Sigmoid colon (tissue), 7 donors: Measurements from ENCODE around the gene NFIC. TPM values are rescaled to one million over a fixed set of nuclear protein-coding genes. Genes with fewer than 3 reads are reported as not detected.
A peak's percentile ranks its signal among the peaks of the same experiment; 100 is the strongest.

Source experiments
- DNase-seq: peaks from one replicate; pipeline ENCODE4 v3.0.0-alpha.2; 2019
- H3K27ac ChIP-seq, 4 donors: fragments of 200-600 bp; sonication (generic); one replicate each; pipeline ENCODE4 v1.5.1; 2016 to 2019; ENCODE audit warnings: mild to moderate bottlenecking in 1 of 4
- H3K27me3 ChIP-seq, 3 donors: fragments of 200-600 bp; sonication (generic); one replicate each; pipeline ENCODE4 v1.5.1; 2019; ENCODE audit warnings: mild to moderate bottlenecking in 1 of 3
- H3K36me3 ChIP-seq, 4 donors: fragments of 200-600 bp; sonication (generic); one replicate each; pipeline ENCODE4 v1.5.1; 2016 to 2019
- H3K4me1 ChIP-seq, 4 donors: fragments of 200-600 bp; sonication (generic); one replicate each; pipeline ENCODE4 v1.5.1; 2017 to 2019
- H3K4me3 ChIP-seq, 4 donors: fragments of 200-600 bp; sonication (generic); one replicate each; pipeline ENCODE4 v1.5.1; 2017 to 2019; ENCODE audit warnings: mild to moderate bottlenecking in 2 of 4, moderate library complexity in 1 of 4
- H3K9me3 ChIP-seq, 4 donors: fragments of 200-600 bp in 3 of 4; sonication (generic) in 3 of 4; one replicate each; pipeline versions ENCODE4 v1.5.1 to v1.6.1; 2013 to 2019
- EP300 ChIP-seq, 4 donors: sonication (generic); formaldehyde crosslinking; IDR thresholded peaks; one replicate each; pipeline ENCODE4 v1.6.1; 2017; ENCODE audit warnings: antibody characterized with exemption in 4 of 4
- POLR2A ChIP-seq, 2 donors: fragments of 450-650 bp; IDR thresholded peaks; one replicate each; pipeline ENCODE4 v1.6.1; 2016; ENCODE audit warnings: antibody characterized with exemption in 2 of 2, mild to moderate bottlenecking in 2 of 2, moderate library complexity in 2 of 2
- POLR2AphosphoS5 ChIP-seq, 4 donors: sonication (generic); formaldehyde crosslinking; IDR thresholded peaks; one replicate each; pipeline ENCODE4 v1.6.1; 2017; ENCODE audit warnings: antibody characterized with exemption in 4 of 4
- WGBS, 2 donors: extraction: QIAGEN DNeasy Blood & Tissue Kit; methylation state at CpG; one replicate each; pipeline ENCODE4 v1.1.7; 2013; 5-methylcytosine and 5-hydroxymethylcytosine counted together
- intact Hi-C: fragments of 100-400 bp; cut with DNase I; formaldehyde crosslinking; loops from one replicate; pipeline ENCODE4 v1.15.1; 2023
- polyA plus RNA-seq, 3 donors: library from polyadenylated mRNA; stranded (reverse); fragments of 200-250 nt; gene quantifications; one replicate each; pipeline ENCODE4 v1.2.3, GENCODE V29; 2013
- total RNA-seq, 4 donors: library from RNA; depleted of rRNA; stranded (reverse); fragments of >200 nt; gene quantifications; one replicate each; pipeline ENCODE4 v1.1.0, GENCODE V29; 2016
- TF ChIP-seq, protein P1 (sequence below), 4 experiments: fragments of 450-650 bp in 3 of 4; fragments of 200-600 bp in 1 of 4; IDR thresholded peaks; one replicate each; pipeline ENCODE4 v1.5.1; 2016 to 2019; ENCODE audit warnings: antibody characterized with exemption in 4 of 4, mild to moderate bottlenecking in 3 of 4, moderate library complexity in 2 of 4
- donor health status: healthy with polysubstance abuse.
- donor health status: Bipolar disorder and iron deficiency.
- donor health status: healthy.

Gene NFIC
- total and polyA plus RNA-seq, 7 donors = 9.0 to 114 (median 63.2) TPM

DNA sequence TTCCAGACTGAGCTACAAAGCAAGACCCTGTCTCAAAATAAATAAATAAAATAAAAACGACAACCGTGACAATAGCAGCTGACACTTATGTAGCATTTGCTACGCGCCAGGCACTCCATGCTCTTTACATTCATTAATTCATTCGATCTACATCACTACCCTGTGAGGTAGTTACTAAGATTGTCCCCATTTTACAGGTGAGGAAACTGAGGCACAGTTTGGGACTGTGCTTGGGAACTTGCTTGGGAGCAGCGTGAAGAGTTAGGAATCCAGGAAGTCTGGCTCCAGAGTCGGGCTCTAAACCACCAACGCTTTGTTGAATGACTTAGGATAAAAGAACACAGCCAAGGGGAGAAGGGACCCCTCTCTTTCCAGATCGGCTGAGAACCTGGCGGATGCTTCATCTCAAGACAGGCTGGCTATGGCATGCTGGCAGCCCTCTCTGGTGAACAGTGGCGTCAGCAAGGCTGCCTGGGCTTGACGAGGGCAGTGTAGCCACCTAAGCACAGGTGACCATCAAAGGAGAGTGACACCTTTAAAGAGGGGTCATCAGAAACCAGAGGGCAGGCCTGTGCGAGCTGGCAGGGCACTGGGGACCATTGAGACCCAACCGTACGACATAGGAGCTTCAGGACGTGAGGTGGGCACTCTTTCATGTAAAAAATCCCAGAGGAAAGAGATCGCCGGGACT is 133.5 kb downstream of the NFIC start:
- TF ChIP-seq POLR2AphosphoS5 (IDR thresholded peaks at IDR 0.05) (no peak), POLR2A (IDR thresholded peaks at IDR 0.05) (no peak), EP300 (IDR thresholded peaks at IDR 0.05) (no peak)
- TF ChIP-seq, protein P1, sequence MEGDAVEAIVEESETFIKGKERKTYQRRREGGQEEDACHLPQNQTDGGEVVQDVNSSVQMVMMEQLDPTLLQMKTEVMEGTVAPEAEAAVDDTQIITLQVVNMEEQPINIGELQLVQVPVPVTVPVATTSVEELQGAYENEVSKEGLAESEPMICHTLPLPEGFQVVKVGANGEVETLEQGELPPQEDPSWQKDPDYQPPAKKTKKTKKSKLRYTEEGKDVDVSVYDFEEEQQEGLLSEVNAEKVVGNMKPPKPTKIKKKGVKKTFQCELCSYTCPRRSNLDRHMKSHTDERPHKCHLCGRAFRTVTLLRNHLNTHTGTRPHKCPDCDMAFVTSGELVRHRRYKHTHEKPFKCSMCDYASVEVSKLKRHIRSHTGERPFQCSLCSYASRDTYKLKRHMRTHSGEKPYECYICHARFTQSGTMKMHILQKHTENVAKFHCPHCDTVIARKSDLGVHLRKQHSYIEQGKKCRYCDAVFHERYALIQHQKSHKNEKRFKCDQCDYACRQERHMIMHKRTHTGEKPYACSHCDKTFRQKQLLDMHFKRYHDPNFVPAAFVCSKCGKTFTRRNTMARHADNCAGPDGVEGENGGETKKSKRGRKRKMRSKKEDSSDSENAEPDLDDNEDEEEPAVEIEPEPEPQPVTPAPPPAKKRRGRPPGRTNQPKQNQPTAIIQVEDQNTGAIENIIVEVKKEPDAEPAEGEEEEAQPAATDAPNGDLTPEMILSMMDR (IDR thresholded peaks at IDR 0.05) = no peak
- no peak for DNase-seq
- Histone ChIP-seq H3K27me3 (no peaks in the 10 kb centered on the region), H3K9me3 (no peaks in the 10 kb centered on the region), H3K27ac (peak overlapping the region; percentile 85 to 90 (median 86)), H3K4me3 (peak overlapping the region; percentile 82 to 95 (median 90)), H3K4me1 (peaks cover 0 to 18% (median 11%) of the 10 kb centered on the region in 4 donors), H3K36me3 (peaks cover 7 to 26% (median 19%) of the 10 kb centered on the region in 4 donors)
- 20 to 24% methylated on average over 18 of the region's 18 CpGs for WGBS, 2 donors
- intact Hi-C loops = no loop called here

DNA sequence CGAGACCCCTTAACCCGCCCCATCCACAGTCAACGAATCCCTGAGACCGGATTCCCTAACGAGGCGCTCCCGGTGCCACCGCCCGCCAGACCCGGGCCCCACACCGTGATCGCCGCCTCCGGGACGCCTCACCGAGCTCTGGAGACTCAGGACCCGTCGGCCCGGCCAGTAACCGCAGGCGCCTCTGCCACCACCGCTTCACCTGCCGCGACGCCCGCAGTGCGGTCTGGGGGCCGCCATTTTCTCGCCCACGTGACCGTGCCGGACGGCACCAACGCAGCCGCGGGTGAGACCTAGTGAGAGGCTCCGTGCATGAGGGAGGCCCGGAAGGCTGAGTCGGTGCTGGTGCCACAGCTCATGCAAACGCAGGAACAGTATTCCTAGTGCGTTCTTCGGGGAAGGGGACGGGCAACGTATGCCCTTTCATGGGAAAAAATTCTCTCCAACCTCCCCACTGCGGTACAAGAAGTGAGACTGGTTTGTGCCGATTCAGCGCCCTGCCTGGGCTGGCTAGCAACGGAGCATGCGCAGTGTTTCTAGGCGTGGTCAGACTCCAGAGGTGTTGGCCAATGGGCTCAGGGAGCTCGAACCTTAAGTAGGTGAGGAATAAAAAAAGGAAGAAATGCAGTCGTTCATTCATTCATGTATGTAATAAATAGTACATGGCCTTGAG is 134.2 kb downstream of the NFIC start, which contains the start of gene DOHH:
TSS of gene DOHH (minus strand) at position 246 of the 673 bp plus-strand sequence. CDS start 3,860 bp downstream, outside the sequence.
- peak; percentile 97 for DNase-seq
- Histone ChIP-seq H3K4me1 (peaks cover 0 to 23% (median 15%) of the 10 kb centered on the region in 4 donors), H3K9me3 (no peaks in the 10 kb centered on the region), H3K27ac (peak within 1 kb of the TSS; percentile 85 to 90 (median 86)), H3K27me3 (no peaks in the 10 kb centered on the region), H3K4me3 (peak within 1 kb of the TSS; percentile 82 to 95 (median 90)), H3K36me3 (peaks cover 7 to 20% (median 13%) of the 10 kb centered on the region in 4 donors)
- intact Hi-C loops = no loop called here
- WGBS, 2 donors = 0 to 1% methylated on average over 52 of the region's 52 CpGs
- TF ChIP-seq EP300 (IDR thresholded peaks at IDR 0.05) (no peak), POLR2AphosphoS5 (IDR thresholded peaks at IDR 0.05) (peak; percentile 42 to 78 (median 68))

DNA sequence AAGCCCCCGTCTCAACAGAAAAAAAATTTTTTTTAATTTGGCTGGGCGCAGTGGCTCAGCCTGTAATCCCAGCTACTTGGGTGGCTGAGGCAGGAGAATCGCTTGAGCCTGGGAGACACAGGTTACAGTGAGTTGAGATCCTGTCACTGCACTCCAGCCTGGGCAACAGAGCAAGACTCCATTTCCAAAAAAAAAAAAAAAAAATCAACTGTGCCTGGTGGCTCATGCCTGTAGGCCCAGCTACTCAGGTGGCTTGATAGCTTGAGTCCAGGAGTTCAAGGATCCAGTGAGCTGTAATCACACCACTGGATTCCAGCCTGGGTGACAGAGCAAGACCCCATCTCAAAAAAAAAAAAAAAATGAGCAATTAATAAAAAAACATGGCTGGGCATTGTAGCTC is 135.4 kb downstream of the NFIC start:
- Histone ChIP-seq H3K4me3 (no peak overlapping the region), H3K36me3 (peaks cover 0 to 7% (median 2%) of the 10 kb centered on the region in 4 donors), H3K27me3 (no peaks in the 10 kb centered on the region), H3K27ac (no peak overlapping the region), H3K4me1 (peaks cover 0 to 23% (median 18%) of the 10 kb centered on the region in 4 donors), H3K9me3 (no peaks in the 10 kb centered on the region)
- intact Hi-C loops = no loop called here
- TF ChIP-seq EP300 (IDR thresholded peaks at IDR 0.05) (no peak), POLR2A (IDR thresholded peaks at IDR 0.05) (no peak), POLR2AphosphoS5 (IDR thresholded peaks at IDR 0.05) (no peak)
- TF ChIP-seq, protein P1 (IDR thresholded peaks at IDR 0.05) = no peak
- DNase-seq = no peak
- 91 to 93% methylated on average over 3 of the region's 3 CpGs for WGBS, 2 donors

DNA sequence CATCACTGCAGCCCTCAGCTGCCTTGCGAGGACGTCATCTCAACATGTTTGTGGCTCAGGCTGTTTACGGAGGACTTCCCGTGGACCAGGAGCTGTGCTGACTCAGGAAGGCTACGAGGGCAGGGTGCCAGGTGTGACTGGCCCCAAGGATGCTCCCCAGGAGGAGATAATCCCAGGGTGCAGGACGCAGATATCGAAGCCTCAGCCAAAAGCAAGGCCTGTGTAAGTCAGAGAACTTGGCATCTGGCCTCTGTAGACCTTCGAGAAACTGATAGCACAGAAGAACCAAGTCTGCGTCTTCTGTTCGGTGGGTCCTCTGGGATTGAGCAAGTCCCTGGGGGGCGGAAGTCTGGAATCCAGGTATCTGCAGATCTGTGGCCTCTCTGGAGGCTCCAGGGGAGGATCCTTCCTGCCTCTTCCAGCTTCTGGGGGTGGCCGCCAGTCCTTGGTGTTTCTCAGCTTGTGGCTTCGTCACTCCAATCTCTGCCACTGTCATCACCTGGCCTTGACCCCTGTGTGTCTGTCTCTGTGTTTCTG is 136.7 kb downstream of the NFIC start:
- no peak overlapping the region for H3K27ac ChIP-seq
- 86 to 87% methylated on average over 13 of the region's 13 CpGs for WGBS, 2 donors

More for the DNA sequence above, 136.7 kb downstream of the NFIC start:
- TF ChIP-seq, protein P1 (IDR thresholded peaks at IDR 0.05) = no peak
- TF ChIP-seq POLR2A (IDR thresholded peaks at IDR 0.05) (no peak), POLR2AphosphoS5 (IDR thresholded peaks at IDR 0.05) (no peak), EP300 (IDR thresholded peaks at IDR 0.05) (no peak)
- Histone ChIP-seq H3K36me3 (no peaks in the 10 kb centered on the region), H3K27me3 (no peaks in the 10 kb centered on the region), H3K4me1 (peaks cover 0 to 36% (median 31%) of the 10 kb centered on the region in 4 donors), H3K9me3 (no peaks in the 10 kb centered on the region), H3K4me3 (no peak overlapping the region)
- no peak for DNase-seq
- intact Hi-C loops = no loop called here
